ENCODE measurements around the gene NSF.
"Not testable (repeated sequence)": the region's sequence is repeated elsewhere in the genome, so short reads cannot be mapped to it uniquely, and the experiment has no call there.

NSF gene

DNA sequence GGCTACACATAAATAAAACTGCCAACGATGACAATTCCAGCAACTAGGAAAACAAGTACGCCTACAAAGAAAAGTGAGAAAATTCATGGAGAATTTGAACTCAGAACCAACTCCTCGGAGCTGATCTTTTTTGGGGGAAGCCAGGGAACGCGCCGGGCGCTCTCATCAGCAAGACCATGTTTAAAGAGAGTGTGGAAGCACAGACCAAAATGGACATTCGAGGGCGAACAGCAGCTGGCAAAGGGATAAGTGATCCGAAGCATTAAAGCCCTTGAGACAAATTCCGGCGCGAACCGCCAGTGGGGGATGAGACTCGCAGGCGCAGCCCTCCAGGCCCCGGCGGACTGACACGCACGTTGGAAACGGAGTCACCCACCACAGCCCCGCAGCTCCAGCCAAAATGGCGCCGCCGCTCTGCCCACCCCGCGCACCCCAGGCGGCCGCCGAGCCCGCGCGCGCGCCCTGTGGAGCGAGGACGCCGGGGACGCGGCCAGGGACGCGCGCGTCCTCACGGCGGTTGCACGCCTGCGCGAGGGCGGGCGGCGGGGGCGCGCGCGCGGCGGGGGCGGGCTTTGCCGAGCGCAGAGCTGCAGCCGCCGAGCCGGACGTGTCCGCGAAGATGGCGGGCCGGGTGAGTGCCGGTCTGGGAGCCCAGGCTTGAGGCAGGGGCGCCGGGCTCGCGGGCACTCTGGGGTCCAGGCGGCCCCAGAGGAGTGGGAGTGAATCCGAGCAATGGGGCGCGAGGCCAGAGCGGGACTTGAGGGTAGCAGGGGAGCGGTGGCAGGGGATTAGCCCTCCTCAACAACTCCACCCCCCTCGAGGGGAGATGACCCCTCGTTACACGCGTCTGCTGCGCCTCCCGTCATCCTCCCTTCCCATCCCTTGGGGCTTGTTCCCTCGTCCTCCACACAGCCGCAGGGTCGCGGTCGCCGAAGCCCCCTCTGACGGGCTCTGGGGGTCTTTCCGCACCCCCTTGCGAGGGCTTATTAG, at the start of gene NSF:
NSF (plus strand) TSS at position 513 of the 990 bp plus-strand sequence; CDS start at position 620, 107 bp downstream.
- H3K4me3 ChIP-seq (ENCODE audit: low read depth, low read length) = not testable (repeated sequence)

DNA sequence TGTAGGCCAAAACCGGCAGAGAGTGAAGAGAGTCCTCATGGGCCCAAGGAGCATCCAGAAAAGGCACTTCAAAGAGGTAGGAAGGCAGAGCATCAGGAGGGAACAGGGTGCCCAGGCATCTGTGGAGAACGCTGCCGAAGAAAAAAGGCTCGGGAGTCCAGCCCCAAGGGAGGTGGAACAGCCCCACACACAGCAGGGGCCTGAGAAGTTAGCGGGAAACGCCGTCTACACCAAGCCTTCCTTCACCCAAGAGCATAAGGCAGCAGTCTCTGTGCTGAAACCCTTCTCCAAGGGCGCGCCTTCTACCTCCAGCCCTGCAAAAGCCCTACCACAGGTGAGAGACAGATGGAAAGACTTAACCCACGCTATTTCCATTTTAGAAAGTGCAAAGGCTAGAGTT, 41.9 kb upstream of the NSF start:
- not testable (repeated sequence) for H3K4me3 ChIP-seq (ENCODE audit: low read depth, low read length)

DNA sequence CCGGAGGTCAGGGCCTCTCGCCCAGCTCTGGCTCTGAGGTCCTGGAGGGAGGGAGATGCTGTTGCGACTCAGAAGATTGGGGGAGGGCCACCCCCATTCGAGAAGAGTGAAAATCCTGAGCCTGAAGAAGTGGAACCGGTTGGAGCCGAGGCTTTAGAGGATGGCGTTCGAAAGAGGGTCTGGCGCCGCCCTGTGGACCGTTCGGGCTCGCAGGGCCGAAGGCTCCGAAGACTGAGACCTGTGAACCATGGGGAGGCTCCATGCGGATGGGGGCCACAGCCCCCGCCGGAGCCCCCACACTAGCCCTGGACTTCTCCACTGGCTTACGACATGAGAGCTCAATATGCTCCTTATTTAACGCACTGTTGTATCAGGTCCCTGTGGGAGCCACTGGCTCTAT, 31.3 kb upstream of the NSF start:
- not testable (repeated sequence) for H3K4me3 ChIP-seq (ENCODE audit: low read depth, low read length)

DNA sequence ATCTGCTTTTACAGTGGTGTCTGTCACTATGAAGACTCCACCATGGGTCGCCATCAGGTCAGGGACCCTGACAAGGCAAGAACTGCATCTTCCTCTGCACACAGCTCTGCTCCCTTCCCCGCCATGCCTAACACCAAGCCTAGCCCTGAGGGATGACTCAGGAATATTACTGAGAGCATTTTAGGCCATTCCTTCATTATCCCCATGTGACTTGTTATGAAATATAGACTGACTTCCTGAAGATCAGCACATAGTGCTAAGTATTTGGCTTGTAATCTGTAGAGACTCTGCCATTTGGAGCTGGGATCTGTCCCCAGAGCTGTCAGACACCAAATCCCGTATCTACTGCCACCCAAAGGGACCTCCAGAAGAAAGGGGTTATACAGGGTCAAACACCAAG, 30.4 kb upstream of the NSF start:
- not testable (repeated sequence) for H3K4me3 ChIP-seq (ENCODE audit: low read depth, low read length)

DNA sequence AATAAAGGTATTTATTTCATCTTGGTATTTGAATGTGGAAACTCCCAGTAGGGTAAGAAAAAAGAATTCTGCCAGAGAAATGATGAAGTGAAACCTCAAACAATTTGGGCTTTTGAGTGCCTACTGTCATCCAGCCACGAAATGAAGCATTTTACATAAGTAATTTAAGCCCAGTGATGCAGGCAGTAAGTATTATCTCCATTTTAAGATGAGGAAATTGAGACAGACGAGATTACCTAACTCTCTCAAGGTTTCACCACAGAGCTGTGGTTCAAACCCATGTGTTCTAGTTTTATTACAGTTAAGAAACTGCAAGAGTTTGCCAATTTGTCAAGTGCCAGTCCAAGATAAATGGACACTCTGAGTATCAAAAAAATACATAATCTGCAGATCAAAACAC, 24.2 kb upstream of the NSF start:
- H3K4me3 ChIP-seq (ENCODE audit: low read depth, low read length) = not testable (repeated sequence)

DNA sequence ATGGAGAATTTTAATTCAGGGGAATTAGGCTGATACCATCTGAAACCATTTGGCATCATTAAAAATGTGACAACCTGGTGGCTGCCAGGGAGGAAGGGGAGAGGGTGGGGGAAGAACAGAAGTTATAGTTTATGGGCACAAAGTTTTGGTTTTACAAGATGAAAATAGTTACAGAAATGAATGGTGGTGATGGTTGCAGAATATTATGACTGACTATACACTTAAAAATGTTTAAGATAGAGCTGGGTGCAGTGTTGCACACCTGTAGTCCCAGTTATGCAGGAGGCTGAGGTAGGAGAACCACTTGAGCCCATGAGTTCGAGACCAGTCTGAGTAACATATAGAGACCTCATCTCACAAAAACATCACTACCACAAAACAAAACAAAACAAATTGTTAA, 23.5 kb upstream of the NSF start:
- not testable (repeated sequence) for H3K4me3 ChIP-seq (ENCODE audit: low read depth, low read length)

DNA sequence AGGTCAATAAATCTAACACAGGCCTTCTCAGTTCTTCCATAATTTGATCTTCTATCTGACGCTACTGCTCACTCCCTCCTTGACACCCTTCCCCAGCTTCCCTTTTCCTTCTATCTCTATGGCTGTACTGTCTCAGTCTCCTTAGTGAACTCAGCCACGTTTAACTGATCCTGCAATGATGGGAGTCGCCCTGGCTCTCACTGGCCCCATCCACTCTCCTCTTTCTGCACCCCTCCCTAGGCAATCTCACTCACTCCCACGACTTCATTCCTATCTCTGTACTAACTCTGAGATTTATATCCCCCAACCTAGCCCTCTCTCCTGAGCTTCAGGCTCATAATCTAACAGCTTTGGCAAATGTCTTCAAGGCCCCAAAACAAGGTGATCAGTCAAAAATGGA, 18.7 kb upstream of the NSF start:
- not testable (repeated sequence) for H3K4me3 ChIP-seq (ENCODE audit: low read depth, low read length)

DNA sequence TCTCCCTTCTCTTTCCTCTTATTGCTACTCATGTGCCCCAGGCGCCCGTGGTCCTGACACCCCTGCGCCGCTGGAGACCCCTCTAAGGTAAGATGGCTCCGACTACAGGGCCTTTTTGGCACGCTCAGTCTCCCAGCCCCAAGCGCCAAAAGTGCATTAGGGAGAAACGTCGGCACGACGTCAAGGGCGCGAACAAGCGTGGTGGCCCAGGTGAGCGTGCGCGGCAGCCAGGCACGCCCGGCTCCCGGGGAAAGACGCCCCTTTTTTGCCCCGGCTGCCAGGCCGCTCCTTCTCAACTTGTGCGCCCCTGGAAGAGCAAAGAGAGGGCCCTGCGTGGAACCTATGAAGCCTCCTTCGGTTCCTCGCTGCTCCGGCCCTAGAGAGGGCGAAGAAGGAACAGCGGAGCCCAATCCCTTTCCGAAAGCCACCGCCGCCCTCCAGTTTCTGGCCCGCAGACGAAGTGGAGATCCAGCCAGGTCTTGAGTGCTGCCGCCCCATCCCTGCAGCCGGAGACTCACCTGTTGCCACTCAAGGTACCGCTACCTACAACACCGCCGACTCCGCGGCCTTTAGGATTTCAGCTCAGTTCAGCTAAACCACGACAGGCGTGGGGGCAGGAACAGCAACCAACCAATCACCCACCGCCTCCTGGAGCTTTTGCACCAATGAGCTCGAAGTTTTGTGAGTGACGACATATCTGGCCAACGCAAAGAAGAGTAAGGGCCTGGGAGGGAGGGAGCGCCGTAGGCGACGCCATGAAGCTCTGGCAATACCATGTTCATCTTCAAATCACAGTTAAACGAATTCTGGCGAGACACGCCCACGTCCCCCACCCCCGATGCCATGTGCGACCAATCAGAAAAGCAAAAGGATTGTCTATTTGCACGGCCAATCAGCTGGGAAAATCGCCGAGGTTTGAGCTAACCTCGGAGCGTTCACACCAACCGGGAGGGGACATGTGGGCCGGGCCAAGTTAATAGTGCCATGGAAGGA, 11.1 kb upstream of the NSF start, which contains the start of gene ARL17A:
ARL17A (minus strand) TSS at position 609 of the 993 bp plus-strand sequence. CDS start 3,369 bp downstream, outside the sequence.
- not testable (repeated sequence) for H3K4me3 ChIP-seq (ENCODE audit: low read depth, low read length)

DNA sequence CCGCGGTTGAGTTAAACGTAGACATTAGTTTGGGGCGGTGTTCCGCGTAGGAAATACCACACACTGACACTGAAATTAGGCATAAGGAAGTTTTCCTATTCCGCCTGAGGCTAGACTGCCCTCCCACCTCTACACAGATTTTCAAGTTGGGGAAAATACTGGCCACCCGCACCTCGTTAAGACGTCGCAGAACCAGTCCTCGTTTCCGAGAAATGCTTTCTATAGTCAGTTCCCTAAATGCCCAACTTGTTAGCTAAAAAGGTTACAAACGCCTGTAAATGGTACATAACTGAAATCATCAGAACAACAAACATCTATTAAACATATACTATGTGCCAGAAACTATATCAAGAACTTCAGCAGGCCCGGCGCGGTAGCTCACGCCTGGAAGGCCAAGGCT, 10.4 kb upstream of the NSF start:
- H3K4me3 ChIP-seq (ENCODE audit: low read depth, low read length) = not testable (repeated sequence)

DNA sequence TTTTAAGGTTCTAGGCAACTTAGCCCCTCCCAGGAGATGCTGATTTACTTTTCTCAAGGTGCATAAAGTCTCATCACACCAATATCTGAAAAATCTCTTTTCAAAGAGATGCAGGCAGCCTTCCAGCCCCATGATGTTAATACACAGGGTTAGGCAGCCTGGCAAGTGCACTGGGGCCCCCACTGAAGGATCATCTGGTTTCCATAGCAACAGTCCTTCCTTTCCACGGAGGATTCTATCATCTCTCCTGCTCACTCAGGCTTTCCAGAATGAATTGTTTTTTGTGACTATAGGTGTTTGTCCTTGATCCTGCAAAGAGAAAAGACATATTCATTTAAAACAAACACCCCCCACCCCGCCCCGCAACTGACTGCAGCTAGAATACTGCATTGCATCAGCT, 5.0 kb upstream of the NSF start:
- not testable (repeated sequence) for H3K4me3 ChIP-seq (ENCODE audit: low read depth, low read length)

DNA sequence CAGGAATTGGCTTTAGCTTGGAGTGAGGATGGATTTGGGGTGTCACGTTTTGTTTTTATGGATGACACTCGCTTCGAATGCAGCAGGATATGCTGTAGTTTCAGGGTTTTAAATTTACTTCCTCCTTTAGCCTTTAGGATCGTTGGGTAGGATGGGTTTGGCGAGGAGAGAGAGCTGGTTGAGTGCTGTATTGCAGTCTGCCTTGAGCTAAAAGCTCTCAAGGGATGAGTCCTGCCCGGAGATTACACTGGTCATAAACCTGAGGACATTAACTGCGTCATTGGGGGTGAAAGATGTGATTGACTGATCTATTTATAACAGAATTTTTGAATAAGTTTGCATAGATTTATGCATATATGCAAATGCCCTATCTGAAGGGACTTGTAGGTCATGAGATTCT, 863 bp downstream of the NSF start:
- H3K4me3 ChIP-seq (ENCODE audit: low read depth, low read length) = not testable (repeated sequence)

DNA sequence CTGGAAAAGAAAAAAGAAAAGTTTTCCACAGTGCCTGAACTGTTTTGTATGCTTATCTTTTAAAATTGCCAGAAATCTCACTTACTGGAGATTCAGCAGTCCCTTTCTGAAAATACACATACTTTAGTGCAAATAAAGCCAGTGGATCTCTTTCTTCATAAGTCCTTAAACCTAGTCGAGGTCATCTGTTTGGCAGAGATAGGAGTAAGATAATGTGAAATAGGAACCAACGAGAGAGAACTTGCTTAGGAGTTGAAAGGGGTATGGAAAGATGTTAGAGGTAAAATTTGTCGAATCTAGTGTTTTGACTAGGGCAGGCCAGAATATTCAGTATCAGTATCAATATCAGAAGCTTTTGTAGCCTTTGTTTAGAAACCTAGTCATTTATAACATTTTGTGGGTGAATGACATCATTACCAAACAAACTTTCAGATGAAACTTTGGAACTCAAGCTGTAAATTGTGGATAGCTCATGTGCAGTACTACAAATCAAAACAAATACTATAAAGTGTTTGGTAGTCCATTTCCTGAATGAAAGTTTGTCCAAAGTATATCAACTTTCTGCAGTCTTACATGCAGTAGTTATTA, 8.0 kb downstream of the NSF start:
- not testable (repeated sequence) for H3K4me3 ChIP-seq (ENCODE audit: low read depth, low read length)

DNA sequence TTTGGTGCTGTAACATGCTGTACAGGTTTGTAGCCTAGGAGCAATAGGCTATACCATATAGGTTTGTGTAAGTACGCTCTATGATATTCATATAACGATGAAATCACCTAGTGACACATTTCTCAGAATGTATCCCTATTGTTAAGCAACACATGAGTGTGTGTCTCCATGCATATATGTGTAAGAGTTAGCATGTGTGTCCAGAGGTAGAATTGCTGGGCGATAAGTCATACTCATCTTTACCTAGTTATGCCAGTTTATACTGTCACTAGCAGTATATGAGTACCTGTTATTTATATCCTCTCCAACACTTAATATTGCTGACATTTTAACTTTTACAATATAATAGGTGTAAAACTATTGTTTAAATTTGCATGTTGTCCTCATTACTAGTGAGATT, 10.3 kb downstream of the NSF start:
- H3K4me3 ChIP-seq (ENCODE audit: low read depth, low read length) = not testable (repeated sequence)

DNA sequence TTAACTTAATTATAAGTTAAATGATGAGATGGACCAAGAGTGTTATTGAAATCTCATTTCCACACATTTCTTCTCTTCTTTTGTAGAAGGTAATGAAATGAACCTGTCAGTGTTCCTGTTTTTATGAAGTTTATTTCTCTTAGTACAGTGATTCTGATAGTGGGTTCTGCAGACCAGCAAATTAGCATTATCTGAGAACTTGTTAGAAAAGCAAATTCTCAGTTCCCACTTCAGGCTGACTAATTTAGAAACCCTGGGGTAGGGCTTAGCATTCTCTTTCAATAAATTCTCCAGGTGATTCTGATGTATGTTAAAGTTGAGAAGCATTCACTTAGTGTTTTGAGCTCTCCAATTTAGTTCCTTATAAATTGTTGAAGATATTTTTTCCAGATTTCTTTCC, 12.7 kb downstream of the NSF start:
- not testable (repeated sequence) for H3K4me3 ChIP-seq (ENCODE audit: low read depth, low read length)

DNA sequence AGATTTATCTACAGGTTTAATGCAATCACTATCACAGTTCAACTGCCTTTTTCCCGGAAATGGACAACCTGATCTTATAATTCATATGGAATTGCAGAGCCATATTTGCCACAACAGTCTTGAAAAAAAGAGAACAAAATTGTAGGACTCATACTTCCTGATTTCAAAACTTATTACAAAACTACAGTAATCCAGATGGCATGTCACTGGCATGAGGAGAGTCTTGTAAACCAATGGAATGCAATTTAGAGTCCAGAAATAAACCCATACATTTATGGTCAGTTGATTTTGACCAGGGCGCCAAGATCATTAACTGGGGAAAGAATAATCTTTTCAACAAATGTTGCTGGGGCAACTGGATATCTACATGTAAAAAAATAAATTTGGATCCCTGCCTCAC, 20.8 kb downstream of the NSF start:
- not testable (repeated sequence) for H3K4me3 ChIP-seq (ENCODE audit: low read depth, low read length)

DNA sequence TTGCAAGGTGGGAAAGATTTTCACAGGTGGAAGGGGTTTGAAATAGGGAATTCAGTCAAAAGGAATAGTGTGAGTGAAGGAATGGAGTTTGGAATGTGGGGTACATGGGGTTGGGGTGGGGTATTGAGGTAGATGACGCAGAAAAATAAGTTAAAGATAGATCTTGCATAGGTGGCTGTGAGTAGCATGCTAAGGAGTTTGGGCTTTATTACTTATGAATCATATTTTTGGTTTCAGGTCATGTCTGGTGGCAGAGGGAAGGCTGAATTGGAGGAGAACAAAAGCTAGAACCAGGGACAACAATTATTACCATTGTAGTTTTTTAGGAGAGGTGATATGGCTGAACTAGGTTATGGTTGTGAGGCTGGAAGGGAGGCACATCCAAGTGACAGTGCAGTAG, 23.4 kb downstream of the NSF start:
- H3K4me3 ChIP-seq (ENCODE audit: low read depth, low read length) = not testable (repeated sequence)

DNA sequence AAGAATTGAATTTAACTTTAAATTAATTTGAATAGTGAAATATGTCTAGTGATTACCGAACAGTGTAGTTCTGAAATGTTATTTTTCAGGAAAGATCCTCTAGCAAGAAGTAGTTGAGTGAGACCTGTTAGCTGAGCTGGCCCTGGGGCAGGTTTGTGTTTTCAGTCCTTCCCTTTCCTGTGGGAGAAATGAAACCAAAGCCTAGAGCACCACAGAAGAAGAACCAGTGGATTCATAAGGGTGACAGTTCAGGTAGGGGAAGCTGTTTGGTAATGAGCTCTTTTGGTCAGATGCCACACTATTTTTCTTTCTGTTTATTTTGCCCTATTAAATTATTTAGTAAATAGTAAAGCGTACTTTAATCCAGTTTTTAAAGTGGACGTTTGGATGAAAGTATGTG, 26.7 kb downstream of the NSF start:
- H3K4me3 ChIP-seq (ENCODE audit: low read depth, low read length) = not testable (repeated sequence)

DNA sequence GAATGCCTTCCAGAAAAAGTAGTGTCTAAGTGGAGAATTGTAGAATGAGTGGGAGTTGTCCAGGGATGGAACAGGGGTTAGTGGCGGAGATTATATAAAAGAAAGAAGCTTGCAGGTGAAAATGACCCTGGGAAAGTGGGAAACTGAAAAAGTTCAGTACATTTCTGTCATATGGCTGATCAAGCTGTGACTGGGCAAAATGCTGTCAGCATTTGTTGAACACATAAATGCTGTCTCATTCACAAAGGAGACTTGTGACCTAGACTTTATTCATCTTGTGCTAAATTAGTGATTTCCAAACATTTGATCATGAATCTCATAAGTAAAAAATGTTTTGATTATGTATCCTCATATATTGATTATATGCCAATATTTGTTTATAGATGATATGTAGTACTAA, 28.5 kb downstream of the NSF start:
- H3K4me3 ChIP-seq (ENCODE audit: low read depth, low read length) = not testable (repeated sequence)

DNA sequence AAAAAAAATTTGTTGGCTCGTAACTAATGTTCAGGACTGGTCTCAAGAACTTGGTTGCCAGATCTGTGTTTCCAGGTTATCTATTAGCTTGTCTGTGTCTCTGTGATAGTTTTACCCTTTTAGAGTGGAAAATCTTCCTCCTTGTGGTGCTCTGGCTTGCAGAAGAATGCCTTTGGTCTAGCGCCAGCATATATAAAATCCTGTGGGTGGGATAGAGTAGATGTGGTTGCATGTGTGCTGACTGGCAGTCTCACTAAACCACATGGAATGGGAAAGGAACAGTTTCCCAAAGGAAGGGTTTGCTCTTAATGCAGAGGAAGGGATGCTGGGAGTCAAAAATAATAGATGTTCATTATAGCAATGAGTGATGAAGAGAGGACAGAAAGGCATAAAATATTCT, 33.3 kb downstream of the NSF start:
- H3K4me3 ChIP-seq (ENCODE audit: low read depth, low read length) = not testable (repeated sequence)

DNA sequence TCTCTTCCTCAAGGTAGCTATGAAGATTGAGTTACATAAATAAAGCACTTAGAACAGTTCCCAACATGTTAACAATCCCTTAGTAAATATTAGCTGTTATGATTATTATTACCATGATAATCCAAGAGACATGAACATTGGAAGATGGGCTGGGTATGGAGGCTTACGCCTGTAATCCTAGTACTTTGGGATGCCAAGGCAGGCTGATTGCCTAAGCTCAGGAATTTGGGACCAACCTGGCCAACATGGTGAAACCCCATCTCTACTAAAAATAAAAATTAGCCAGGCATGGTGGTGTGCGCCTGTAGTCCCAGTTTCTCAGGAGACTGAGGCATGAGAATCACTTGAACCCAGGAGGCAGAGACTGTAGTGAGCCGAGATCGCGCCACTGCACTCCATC, 34.3 kb downstream of the NSF start:
- H3K4me3 ChIP-seq (ENCODE audit: low read depth, low read length) = not testable (repeated sequence)

DNA sequence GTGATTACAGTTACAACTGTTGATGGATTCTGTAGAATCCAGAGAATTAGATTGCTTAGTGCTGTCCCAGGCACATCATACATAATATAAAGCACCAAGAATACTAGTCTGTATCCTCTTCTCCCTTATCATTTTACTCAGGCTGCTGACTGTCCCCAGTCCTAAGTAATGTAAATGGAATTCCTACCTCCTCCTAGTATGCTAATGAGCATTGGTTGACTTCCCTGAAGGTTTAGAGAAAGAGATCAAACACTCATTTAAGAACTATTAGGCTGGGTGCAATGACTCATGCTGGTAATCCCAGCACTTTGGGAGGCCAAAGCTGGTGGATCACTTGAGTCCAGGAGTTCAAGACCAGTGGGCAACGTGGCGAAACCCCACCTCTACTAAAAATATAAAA, 37.0 kb downstream of the NSF start:
- H3K4me3 ChIP-seq (ENCODE audit: low read depth, low read length) = not testable (repeated sequence)

Measured in WI38 (cell line).